Pulmonary artery endothelial cell (primary cell): ENCODE results near the gene TUBG1. TPM values are rescaled to one million over a fixed set of nuclear protein-coding genes. Genes with fewer than 3 reads are reported as not detected.
"Not testable (repeated sequence)": the region's sequence is repeated elsewhere in the genome, so short reads cannot be mapped to it uniquely, and the experiment has no call there.

ENCODE experiments used
- DNase-seq: peaks from one replicate; pipeline ENCODE4 v3.0.0-alpha.2; 2011; ENCODE audit warnings: low read depth, low spot score
- total RNA-seq: library from RNA; depleted of rRNA; stranded (reverse); fragments of >200 nt; gene quantifications from 2 replicates; pipeline ENCODE4 v1.2.3, GENCODE V29; 2014

TUBG1 gene
- total RNA-seq, 1 donor from 2014 or later, result 24.3 TPM

GRCh38 chr17:42578282-42578869, 31.1 kb upstream of the TUBG1 start:
- DNase-seq, result no peak

DNA sequence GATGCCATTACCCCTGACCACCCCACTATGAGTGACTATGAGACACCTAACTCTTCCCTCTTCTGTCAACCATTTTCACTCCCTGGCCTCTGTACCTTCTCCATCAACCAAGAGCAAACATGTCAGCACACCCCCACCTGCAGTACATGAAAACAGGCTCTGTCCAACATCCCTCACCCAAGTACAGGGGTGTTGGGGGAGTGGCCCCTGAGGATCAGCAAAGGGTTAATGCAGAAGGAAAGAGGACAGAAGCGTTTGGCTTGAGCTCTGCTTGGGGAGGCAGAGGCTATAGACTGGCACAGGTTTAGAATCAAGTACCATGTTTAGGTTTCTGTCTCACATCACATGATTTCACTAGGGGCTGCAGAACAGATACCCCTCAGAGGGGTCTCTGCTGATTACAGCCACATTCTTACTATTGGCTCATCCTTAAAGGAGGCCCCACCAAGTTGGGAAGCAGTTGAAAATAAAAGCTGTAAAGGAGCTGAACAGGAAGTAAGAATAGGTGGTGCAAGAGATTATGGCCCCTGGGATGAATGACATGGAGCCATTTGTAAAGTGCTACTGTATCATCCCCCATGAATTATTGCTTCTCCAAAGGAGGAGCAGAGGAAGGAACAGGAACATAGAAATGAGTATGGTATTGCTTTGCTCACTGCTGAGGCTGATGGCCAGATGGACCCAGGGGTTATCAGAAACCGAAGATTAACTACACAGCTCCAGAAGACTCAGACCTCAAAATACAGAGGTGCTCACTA, 29.5 kb upstream of the TUBG1 start:
- no peak for DNase-seq

GRCh38 chr17:42581744-42582270, 27.7 kb upstream of the TUBG1 start:
- DNase-seq, result no peak

GRCh38 chr17:42584880-42585279, 24.6 kb upstream of the TUBG1 start:
- DNase-seq, result no peak

GRCh38 chr17:42585353-42585752, 24.1 kb upstream of the TUBG1 start:
- DNase-seq, result no peak

GRCh38 chr17:42586514-42587230, 22.8 kb upstream of the TUBG1 start:
- no peak for DNase-seq

GRCh38 chr17:42590886-42591285, 18.6 kb upstream of the TUBG1 start:
- no peak for DNase-seq

GRCh38 chr17:42591411-42591810, 18.1 kb upstream of the TUBG1 start:
- DNase-seq, result no peak

DNA sequence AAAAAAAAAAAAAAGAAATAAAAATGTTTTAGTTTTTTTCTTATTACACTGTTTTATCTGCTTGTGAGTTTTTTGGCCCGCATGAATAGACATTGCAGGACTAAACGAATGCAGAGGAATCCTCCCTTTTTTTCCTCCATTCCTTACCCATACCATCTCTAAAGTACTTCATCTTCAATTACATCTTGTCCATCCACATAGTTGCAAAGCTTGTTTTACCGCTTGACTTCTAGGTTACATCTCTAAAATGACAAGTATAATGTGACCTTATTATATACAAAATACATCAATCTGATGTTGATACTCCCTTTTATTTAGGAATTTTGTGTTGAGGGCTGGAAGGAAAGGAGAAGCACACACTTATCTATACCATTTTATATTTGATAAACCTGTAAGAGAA, 13.1 kb upstream of the TUBG1 start:
- DNase-seq, result no peak

GRCh38 chr17:42598905-42599304, 10.6 kb upstream of the TUBG1 start:
- DNase-seq, result no peak

DNA sequence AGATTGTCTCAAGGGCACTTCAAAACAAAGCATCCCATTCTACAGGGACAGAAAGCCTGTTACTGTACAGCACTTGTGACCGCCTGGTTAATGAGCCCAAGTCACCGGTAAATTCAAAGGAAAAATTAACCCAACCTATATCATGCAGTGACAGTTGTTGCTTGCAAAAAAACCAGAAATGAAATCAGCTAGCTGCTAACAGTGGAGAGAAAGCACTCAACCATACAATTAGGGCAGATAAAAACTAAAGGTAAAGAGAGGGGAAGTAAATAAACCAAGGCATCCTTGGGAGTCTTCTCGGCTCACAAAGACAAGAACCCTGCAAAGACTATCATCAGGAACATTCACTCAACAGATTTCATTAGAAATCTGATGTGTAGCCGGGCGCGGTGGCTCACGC, 6.2 kb upstream of the TUBG1 start:
- no peak for DNase-seq

GRCh38 chr17:42607769-42608168, 1.7 kb upstream of the TUBG1 start:
- no peak for DNase-seq

DNA sequence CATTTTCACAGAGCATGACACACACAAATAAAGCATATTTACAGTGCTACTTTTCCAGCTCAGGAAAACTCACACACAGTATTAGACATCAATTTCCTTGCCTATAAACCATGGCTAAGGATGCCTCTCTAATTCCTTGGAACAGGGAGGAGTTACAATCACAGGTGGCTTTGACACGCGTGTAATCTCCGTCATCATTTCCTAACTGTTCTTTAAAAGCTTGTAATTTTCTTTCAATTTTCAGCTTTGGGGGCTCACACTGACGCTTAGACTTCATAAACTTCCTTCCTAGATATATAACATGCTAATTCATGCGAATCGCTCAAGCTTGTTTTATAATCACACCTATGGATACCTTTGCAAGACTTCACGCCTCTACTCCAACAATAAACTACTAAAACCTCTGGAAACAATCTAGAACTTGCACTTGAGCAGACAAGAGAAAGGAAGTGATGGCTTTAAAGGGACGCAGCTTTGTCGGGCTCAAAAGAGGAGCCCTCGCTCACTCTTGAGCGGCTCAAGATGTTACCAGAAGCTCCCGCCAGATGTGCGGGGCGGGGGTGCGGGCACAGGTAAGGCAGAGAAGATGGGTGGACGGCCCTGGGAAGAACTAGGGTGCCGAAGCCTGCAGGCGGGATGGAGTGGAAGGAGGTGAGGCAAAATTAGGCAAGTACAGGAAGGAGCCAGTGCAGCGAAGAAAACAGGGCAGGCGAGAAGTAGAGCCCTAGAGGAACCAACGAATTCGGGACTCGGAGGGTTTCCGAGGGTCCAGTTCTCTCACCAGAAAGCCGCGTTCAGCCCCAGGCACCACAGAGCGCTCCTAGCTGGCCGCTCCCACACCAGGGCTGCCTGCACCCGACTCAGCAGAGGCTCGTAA, 940 bp upstream of the TUBG1 start:
- no peak for DNase-seq

- DNase-seq, result not testable (repeated sequence)
Observed at GRCh38 chr17:42609814-42610801, 625 bp downstream of the TUBG1 start.

GRCh38 chr17:42612013-42612412, 2.5 kb downstream of the TUBG1 start:
- no peak for DNase-seq

GRCh38 chr17:42613699-42614295, 4.3 kb downstream of the TUBG1 start:
- no peak for DNase-seq

GRCh38 chr17:42617956-42618431, 8.5 kb downstream of the TUBG1 start:
- no peak for DNase-seq

DNA sequence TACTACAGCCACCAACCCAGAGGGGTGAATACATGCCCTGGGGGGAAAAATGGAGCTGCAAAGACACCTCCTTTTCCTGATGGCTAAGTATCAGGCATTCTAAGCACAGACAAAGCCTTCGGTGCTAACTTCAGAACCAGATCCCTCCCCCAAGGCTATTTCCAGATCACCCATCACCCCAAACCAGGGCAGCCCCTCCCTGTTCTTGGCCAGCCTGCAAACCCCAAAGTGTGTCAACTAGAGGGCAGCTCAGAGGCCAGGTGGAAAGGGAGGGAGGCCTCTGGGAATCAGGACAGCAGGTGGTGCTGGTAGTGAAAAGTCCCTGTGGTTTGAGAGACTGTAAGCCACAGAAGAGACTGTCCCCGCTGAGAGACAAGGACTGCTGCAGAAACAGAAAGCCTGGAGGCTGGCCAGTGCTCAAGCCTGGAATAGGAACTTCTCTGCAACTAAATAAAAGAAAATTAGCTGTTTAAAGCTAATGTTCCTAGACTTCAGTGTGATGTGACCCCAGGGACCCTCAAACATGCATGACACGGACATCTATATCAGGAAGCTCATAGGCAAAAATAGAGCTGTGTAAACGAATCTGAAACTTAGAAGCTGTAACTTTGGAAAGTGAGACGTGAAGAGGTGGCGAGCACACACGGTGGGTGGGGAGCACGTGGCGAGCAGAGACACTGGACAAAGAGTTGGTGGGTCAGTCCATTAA, 9.1 kb downstream of the TUBG1 start:
- no peak for DNase-seq

- not testable (repeated sequence) for DNase-seq
Observed at GRCh38 chr17:42621987-42622386, 12.5 kb downstream of the TUBG1 start.
